GM21529 (cell line): ENCODE results near the gene SAG.

Source experiments
- ATAC-seq: cut with Tn5 transposase; IDR thresholded peaks from one replicate; pipeline ENCODE4 v1.9.1; 2021; ENCODE audit not compliant: unreplicated experiment

The SAG gene

GRCh38 chr2:233375490-233376314 is 68.1 kb downstream of the SAG start:
- no peak for ATAC-seq

GRCh38 chr2:233379034-233379433 is 71.4 kb downstream of the SAG start:
- ATAC-seq: no peak

GRCh38 chr2:233379441-233379840 is 71.8 kb downstream of the SAG start:
- no peak for ATAC-seq

GRCh38 chr2:233380132-233380895 is 72.7 kb downstream of the SAG start:
- ATAC-seq: peak; percentile 45

GRCh38 chr2:233380995-233381637 is 73.5 kb downstream of the SAG start:
- no peak for ATAC-seq

- ATAC-seq: no peak
Observed at GRCh38 chr2:233381638-233381995, 74.0 kb downstream of the SAG start.

- no peak for ATAC-seq
Observed at GRCh38 chr2:233384015-233384414, 76.4 kb downstream of the SAG start.

- peak; percentile 7 for ATAC-seq
Observed at GRCh38 chr2:233384811-233385488, 77.3 kb downstream of the SAG start.

GRCh38 chr2:233385489-233386044 is 78.0 kb downstream of the SAG start:
- ATAC-seq: peak; percentile 66

- no peak for ATAC-seq
Observed at GRCh38 chr2:233386382-233387041, 78.9 kb downstream of the SAG start.

GRCh38 chr2:233387225-233387624 is 79.6 kb downstream of the SAG start:
- ATAC-seq: no peak

GRCh38 chr2:233387667-233388528 is 80.3 kb downstream of the SAG start:
- ATAC-seq: no peak

GRCh38 chr2:233389601-233390125 is 82.0 kb downstream of the SAG start:
- no peak for ATAC-seq

- no peak for ATAC-seq
Observed at GRCh38 chr2:233395687-233396086, 88.1 kb downstream of the SAG start.
